HG03558 (cell line): Measurements from ENCODE around the gene HMGB3.
A peak's percentile ranks its signal among the peaks of the same experiment; 100 is the strongest.
"Not testable (repeated sequence)": the region's sequence is repeated elsewhere in the genome, so short reads cannot be mapped to it uniquely, and the experiment has no call there.

ENCODE experiments used
- ATAC-seq: cut with Tn5 transposase; IDR thresholded peaks from one replicate; pipeline ENCODE4 v1.9.1; 2021; ENCODE audit warnings: moderate number of reproducible peaks; ENCODE audit not compliant: unreplicated experiment; ENCODE audit errors: extremely low read depth

HMGB3 gene

DNA sequence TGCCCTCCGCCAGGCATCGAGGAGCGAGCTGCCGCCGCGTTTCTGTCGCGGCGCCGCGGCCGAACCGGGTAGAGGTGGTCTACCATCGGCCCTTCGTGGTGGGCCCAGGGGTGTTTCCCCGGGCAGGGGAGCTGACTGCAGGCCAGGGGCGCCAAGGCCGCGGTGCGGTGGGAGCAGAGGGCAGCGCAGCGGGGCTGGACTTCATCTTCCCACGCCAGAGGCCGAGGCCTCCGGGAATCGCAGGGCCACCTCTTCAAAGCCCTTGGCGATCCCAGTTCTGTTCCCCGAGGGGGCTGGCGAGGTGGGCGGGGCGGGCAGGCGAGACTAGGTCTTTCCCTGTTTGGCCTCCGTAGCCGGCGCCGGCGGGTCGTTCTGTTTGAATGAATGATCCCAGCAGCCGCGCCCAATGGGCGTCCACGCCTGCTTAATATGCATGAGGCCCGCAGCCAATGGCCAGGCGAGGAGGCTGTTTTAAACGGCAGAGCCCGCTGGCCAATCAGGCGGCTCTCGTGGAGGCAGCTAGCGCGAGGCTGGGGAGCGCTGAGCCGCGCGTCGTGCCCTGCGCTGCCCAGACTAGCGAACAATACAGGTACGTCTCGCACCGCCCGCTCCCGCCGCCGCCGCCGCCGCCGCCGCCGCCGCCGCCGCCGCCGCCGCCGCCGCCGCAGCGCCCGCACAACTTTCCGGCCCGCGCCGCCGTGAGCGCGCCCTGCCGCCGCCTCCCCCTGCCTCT, at the start of gene HMGB3:
HMGB3 (plus strand) TSS at position 548 of the 733 bp plus-strand sequence. CDS start 2,265 bp downstream, outside the sequence.
- ATAC-seq, result peak; percentile 94

DNA sequence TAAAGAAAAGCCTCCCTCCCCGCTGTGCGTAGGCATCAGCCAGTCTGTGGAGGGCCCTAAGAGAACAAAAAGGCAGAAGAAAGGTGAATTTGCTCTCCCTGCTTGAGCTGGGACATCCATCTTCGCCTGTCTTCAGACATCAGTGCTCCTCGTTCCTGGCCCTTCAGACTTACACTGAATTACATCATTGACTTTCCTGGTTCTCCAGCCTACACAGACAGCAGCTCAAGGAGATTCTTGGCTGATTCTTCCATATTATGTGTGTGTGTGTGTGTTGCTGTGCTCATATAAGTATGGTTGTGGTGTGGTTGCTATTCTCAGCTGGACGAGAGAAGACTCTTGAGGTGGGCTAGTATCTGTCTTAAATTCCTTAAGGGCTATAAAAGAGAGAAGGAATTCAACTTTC, 49.2 kb upstream of the HMGB3 start:
- ATAC-seq, result no peak

DNA sequence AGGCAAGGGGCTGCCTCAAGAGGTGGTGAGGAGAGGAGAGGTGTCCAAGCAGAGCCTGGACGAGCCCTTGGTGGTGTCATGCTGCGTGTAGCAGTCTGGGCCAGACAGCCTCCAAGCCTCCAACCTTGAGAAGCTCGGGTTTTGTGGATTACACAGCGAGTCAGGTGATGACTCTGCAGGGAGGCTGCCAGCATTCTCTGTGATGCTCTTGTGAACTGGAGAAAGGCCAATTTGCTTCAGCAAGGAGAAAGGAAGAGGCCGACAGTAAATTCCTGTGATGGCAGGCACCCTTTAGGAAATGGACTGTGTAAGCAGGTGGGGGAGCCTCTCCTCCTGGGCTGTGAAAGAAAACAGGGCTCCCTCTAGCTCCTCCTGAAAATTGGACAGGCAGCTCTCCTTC, 48.7 kb upstream of the HMGB3 start:
- no peak for ATAC-seq

DNA sequence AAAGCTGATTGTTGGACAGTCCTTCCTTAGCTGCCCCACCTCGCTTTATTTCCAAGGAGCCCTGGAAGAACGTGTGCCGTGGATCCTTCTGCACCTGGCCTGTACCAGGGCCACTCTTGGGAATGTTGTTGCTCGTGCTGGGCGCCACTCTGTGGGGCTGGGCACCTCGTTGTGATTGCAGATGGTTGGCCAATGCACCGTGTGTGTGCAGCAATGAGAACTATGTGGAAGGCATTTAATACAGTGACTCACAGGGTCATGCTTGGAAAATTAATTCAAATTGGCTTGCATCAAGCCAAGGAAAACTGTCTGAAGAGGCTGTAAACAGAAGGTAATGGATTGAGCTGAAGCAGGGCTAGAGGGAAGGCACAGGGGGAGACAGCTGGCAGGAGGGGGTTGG, 47.7 kb upstream of the HMGB3 start:
- no peak for ATAC-seq

DNA sequence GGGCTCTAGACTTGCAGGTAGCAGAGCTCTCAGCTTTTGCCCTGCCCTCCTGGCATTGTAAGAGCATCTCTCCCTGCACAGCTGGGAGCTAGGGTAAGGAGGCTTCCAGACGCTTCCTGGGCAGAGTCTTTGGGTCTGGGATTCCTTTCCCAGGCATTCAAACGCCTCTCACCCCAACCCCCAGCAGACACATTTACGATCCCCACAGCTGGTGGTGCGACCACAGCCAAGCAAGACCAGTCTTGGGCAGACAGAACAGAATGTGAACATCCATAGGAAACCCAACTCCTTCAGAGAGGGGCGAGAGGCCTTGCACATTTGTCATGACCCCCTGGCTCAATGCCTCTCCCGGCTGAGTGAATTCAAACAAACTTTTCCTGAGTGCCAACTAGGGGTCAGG, 46.6 kb upstream of the HMGB3 start:
- ATAC-seq, result no peak

DNA sequence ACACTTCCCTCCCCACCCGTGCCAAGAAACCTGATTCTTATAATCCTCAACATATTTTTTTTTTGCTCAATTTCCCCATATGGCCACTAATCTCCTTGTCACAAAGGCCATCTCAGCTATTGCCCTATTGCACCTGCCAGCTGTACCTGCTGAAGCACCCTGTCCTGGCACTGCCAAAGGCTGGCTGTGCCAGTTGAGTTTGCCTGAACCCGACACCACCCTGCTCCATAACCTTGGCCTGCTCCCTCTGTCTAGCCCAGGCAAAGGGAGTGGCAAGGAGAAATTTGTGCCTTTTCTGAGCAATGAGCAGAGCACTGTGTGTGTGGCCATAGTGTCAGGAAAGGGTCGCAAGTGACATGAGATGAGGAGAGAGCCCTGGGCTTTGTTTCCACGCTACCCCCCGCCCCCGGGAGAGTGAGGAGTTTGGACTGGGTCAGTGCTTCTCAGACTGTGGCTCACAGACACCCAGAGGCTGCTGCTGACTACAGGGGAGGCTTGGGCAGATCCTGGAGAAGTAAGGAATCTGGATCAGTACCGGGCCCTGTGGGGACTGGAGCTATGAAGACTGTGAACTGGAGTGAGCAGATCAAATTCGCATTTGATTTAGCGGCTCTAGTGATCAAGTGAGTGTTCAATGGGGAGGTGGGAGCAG, 42.2 kb upstream of the HMGB3 start:
- ATAC-seq, result no peak

DNA sequence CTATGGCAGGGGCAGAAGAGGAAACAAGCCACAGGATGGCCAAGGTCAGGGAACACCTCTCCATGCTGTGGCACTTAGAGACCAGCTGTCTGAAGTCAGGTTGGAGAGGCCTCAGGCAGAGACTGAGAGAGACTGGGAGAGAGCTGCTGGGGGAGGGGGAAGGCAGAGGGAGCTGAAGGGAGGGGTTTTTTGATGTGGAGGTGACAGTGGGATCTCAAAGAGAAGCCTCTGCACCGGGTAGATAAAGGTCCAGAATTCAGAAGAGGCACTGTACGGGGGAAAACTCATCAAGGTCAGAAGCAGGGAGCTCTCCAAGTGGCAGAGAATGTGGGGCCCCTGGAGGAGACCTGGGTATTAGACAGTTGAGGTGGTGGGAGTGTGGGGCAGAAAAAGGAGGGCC, 41.6 kb upstream of the HMGB3 start:
- ATAC-seq, result no peak

DNA sequence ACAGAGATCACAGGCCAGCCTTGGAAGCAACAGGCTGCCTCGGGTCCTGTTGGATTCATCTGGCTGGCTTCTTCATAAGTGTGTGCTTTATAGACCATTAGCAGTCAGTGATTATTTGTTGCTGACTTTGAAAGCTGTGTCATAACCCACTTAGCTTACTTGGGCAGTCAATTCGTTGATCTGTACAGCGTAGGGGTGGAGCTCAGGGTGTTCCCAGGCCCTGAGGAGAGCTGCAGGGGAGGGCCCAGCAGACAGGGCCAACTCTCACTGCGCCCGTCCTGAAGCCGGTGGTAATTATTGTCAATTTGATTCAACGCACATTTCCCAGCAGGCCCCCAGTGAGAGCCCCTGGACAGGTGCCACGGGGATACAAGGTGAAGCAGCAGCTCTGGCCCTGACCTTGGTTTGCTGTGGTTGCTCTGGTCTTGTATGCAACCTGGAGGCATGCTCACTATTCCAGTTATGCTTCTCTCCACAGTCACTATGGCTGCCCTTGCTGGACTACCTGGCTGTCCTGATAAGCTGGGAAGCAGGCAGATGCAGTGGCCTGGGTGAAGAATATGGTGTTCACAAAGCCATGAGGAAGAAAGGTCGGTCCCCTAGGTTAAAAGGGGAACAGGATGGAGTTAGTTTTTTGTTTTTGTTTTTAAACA, 40.1 kb upstream of the HMGB3 start:
- no peak for ATAC-seq

DNA sequence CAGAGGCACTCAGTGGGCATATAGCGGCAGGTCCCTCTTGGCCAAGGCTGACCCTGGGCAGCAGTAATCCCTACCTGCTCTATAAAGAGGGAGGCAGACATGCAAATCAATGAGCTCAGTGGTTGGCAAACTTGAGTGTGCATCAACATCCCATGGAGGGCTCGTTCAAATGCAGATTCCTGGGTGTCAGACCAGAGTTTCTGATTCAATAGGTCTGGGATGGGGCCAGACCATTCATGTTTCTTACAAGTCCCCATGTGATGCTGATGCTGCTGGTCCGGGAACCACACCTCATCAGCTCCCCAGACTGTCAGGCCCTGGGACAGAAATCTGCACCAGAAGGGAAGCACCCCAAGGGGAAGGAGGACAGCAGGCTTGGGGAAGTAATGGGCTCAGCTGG, 38.9 kb upstream of the HMGB3 start:
- no peak for ATAC-seq

DNA sequence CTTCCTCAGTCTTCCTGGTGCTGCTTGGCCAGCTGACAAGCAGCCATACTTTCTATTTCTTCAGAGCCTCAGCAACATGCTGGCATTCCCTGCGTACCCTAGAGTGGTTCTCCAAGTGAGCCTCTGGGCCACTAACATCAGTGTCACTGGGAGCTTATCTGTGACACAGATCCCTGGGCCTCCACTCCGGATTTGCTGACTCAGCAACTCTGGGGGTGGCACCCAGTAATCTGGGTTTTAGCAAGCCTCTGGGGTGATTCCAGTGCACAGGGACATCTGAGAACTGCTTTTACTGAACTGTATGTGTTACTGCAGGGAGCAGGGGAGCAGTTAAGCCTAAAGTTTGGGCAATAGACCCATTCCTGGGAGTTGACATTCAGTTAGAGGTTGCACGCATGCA, 28.2 kb upstream of the HMGB3 start:
- ATAC-seq, result no peak

DNA sequence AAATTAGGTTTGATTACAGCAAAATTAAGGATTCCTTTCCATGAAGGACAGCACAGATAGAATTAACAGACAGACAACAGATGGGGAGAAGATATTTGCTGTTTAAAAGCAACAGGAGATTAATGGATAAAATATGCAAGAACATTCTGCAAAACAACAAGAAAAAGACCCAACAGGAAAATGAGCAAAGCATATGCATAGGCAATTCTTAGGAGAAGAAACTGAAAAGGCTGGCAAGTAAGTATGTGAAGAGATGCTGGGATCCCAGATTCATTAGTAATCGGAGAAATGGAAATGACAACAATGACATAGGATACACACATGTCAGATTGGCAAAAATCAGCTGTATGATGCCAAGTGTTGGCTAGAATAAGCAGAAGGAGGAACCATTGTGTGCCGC, 27.5 kb upstream of the HMGB3 start:
- ATAC-seq, result no peak

DNA sequence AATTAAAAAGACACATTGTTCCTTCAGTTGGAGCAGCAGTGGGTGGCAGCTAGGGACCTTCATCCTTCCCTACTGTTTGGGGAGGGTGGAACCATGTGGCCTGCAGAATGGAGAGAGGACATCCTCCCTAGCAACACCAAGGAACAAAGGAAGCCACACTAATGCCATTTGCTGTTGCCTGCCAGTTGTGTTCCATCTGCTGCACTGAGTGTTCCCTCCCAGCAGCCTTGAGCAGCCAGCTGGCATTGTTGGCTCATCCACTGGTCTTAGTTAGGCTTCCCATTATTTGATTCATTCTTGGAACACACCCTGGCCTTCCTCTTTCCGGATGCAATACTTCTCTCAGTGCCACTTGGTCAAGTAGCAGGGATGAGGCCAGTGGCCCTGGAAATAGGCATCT, 25.0 kb upstream of the HMGB3 start:
- no peak for ATAC-seq

DNA sequence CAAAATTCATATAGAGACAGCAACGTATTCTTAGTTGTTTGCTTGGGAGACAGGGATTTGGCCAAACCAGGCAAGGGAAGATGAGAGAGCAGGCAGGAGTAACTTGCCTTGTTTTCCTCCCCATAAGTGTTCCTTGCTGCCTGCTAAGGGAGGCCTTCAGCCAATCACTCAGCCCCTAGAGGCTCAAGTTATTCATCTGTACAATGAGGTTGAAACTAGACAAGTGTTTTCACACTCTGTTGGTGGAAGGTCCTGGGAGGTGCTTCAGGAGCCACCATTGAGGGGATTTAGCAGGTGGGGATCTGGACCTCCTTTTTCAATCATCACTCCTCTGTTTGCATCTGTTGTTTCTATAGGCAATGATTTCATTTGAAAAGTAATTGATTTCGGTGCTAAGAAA, 23.6 kb upstream of the HMGB3 start:
- ATAC-seq, result no peak

DNA sequence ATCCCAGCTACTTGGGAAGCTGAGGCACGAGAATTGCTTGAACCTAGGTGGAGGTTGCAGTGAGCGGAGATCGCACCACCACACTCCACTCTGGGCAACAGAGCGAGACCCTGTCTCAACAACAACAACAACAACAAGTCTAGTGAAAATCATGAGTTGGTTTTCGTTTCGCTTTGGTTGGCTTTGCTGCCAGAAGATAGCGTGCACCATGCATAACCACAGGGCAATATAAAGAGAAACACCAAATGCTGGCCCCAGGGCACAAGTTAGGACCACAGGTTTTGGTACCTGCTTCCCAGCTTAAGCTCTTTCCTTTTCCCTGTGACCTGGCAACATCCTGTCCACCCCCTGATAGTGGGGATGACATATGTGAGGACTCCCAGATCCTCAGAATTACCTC, 21.5 kb upstream of the HMGB3 start:
- ATAC-seq, result no peak

DNA sequence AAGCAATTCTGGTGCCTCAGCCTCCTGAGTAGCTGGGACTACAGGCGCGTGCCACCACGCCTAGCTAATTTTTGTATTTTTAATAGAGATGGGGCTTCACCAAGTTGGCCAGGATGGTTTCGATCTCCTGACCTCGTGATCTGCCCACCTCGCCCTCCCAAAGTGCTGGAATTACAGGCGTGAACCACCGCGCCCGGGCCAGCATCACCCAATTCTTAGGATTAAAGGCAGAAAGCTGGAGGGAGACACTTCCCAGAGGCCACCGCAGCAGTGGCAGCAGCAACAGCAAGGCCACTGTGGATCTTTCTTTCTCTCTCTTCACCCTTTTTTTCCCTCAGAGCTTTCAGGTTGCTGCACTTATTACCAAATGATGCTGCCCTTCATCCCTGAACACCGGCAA, 18.7 kb upstream of the HMGB3 start:
- ATAC-seq, result not testable (repeated sequence)

DNA sequence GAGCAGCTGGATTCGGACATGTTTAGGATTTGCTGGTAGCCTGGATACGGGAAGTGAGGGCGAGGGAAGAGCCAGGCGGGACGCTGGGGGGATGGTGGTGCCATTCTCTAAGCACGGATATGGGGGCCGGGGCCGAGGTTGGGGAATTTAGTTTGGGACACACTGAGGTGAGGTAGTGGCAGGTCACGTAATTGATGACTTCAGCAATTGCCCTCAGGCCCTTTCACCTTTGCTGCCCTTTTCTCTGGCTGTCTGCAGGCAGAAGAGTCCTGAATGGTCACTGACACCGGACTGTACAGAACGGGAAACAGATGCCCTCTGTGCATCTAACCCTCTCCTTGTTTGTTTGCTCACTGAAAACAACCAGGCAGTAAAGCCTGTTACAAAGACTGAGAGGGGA, 16.9 kb upstream of the HMGB3 start:
- ATAC-seq, result no peak

DNA sequence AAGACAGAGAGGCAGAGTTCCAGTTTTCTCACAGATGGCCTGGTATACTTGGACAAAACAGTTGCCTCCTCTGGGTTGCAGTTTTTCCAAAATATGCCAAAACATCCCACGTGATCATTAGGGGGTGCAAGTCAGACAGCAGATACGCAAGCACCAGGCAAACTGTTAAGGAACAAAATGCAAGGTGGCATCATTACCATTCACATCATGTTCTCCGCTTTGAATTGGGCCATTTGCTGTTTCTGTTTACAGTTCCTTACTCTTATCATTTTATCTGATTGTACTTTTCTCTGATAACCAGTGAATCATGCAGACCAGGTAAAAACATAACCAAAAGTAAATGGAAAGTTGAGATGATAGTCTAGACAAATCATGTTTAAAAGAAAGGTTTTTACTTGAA, 16.4 kb upstream of the HMGB3 start:
- no peak for ATAC-seq

DNA sequence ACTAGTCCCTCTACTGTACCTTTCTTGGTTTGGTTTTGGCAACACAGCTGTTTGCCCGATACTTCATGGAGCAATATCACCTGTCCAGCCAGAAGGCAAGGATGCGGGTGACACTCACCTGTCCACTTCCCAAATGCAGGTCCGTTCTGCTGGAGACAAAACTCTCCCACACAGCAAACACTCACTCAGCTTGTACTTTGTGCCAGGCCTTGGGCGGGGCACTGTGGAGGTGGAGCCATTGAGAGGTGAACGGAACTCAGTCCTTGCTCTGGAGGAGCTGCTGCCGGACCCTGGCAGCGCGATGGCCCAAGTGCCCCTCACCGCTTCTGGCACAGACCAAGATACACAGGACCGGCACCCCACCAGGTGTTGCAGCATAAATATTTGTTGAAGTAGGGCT, 15.3 kb upstream of the HMGB3 start:
- no peak for ATAC-seq

DNA sequence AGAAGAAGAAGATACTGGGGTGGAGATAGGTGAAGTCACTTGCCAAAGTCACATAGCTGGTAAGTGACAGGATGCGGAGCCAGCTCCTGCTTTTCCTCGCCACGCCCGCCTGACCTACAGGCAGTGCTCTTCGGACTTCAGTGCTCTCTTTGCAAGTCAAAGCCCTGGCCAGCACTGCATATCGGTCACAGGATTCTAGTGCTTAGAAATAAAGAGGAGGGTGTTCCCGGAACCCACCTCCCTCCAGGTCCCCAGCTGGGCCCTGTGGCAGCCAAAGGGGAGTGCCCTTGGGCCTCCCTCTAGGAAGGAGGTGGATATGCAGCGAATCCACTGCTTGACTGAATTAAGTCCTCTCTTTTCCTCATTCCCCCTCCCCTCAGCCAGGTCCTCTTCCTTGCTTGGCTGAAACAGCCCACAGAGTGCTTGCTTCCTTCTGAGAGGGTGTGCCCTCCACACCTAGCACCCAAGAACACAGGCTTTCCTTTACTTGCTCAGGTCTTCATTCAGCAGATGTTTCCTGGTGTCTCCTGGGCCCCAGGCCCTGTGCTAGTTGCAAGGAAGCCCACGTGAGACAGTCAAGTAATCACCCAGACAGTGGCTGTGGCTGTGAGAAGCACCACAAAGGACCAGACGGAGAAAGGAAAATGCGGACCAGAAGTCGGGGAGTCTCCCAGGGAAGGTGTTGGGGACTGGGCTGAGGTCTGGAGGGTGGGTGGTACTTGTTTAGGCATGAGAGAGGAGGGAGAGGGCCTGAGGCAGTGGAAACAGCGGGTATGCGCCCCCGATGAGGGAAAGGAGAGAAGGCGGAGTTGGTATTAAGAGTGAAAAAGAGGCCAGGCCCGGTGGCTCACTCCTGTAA, 14.0 kb upstream of the HMGB3 start:
- ATAC-seq, result no peak

DNA sequence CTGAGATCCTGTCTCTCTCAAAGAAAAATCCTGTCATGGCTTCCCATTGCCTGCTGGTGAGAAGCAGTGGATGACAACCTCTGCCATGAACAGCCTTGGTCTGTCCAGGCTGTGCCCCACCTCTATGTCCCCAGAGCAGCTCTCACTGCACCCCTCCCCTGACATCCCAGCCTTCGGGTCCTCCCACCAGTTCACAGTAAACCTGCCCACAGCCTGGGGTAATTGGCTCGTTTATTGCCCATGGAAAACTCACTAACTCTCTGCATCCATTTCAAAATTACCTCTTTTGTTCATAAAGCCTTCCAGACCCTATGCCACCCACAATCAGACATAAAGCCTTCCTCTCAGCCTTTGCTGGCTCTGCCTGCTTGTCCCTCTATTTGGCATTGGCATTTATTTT, 10.7 kb upstream of the HMGB3 start:
- no peak for ATAC-seq
